Choroid plexus epithelial cell (primary cell): Measurements from ENCODE around the gene TEX10.

ENCODE experiments used
- DNase-seq: peaks from one replicate; pipeline ENCODE4 v3.0.0-alpha.2; 2010; ENCODE audit warnings: low read depth
- H3K4me3 ChIP-seq: 2 replicates; pipeline ENCODE4 v1.5.1; 2011; ENCODE audit warnings: low read depth, mild to moderate bottlenecking, control low read depth, low read length, moderate library complexity
- CTCF ChIP-seq: conservative IDR thresholded peaks from 2 replicates; pipeline ENCODE4 v1.5.1; 2011; ENCODE audit warnings: low read depth, mild to moderate bottlenecking, control low read depth, inconsistent platforms, low read length, moderate library complexity

Gene TEX10

GRCh38 chr9:100315561-100315960 lies 37.2 kb downstream of the TEX10 start:
- no peak for TF ChIP-seq CTCF
- H3K4me3 ChIP-seq = no peak overlapping the region
- no peak for DNase-seq

- peak; percentile 19 for DNase-seq
- no peak for TF ChIP-seq CTCF
Measured at GRCh38 chr9:100309992-100310391, 42.8 kb downstream of the TEX10 start.

GRCh38 chr9:100308965-100309564 lies 43.7 kb downstream of the TEX10 start:
- DNase-seq = peak; percentile 34
- no peak for TF ChIP-seq CTCF
- no peak overlapping the region for H3K4me3 ChIP-seq

More at GRCh38 chr9:100309992-100310391, 42.8 kb downstream of the TEX10 start:
- no peak overlapping the region for H3K4me3 ChIP-seq

GRCh38 chr9:100307080-100307479 lies 45.7 kb downstream of the TEX10 start:
- no peak for TF ChIP-seq CTCF
- no peak overlapping the region for H3K4me3 ChIP-seq

GRCh38 chr9:100306283-100306682 lies 46.5 kb downstream of the TEX10 start:
- TF ChIP-seq CTCF = no peak
- DNase-seq = no peak
- H3K4me3 ChIP-seq = no peak overlapping the region

More at GRCh38 chr9:100307080-100307479, 45.7 kb downstream of the TEX10 start:
- no peak for DNase-seq

- H3K4me3 ChIP-seq = no peak overlapping the region
- no peak for DNase-seq
- TF ChIP-seq CTCF = no peak
Measured at GRCh38 chr9:100303747-100304146, 49.0 kb downstream of the TEX10 start.

- no peak overlapping the region for H3K4me3 ChIP-seq
- no peak for DNase-seq
- no peak for TF ChIP-seq CTCF
Measured at GRCh38 chr9:100298378-100298777, 54.4 kb downstream of the TEX10 start.
